CD4-positive, alpha-beta T cell treated with Interleukin-6 for 4 hours (primary cell): Measurements from ENCODE around the gene RPH3AL.
"Not testable (repeated sequence)": the region's sequence is repeated elsewhere in the genome, so short reads cannot be mapped to it uniquely, and the experiment has no call there.

ENCODE experiments used
- DNase-seq: peaks from one replicate; pipeline ENCODE4 v3.0.0-alpha.2; 2020; ENCODE audit warnings: mixed read lengths

Gene RPH3AL

DNA sequence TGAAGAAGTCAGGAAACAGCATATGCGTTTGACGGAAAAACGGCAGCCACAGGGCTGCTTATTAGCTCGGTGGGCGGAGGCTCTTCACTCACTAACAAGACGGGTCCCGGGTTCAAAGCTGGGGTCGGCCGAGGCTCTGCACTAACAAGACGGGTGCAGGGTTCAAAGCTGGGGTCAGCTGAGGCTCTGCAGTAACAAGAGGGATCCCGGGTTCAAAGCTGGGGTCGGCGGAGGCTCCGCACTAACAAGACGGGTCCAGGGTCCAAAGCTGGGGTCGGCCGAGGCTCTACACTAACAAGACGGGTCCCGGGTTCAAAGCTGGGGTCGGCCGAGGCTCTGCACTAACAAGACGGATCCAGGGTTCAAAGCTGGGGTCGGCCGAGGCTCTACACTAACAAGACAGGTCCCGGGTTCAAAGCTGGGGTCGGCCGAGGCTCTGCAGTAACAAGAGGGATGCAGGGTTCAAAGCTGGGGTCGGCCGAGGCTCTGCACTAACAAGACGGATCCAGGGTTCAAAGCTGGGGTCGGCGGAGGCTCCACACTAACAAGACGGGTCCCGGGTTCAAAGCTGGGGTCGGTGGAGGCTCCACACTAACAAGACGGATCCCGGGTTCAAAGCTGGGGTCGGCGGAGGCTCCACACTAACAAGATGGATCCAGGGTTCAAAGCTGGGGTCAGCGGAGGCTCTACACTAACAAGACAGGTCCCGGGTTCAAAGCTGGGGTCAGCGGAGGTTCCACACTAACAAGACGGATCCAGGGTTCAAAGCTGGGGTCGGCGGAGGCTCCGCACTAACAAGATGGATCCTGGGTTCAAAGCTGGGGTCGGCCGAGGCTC lies 117.4 kb downstream of the RPH3AL start:
- not testable (repeated sequence) for DNase-seq

DNA sequence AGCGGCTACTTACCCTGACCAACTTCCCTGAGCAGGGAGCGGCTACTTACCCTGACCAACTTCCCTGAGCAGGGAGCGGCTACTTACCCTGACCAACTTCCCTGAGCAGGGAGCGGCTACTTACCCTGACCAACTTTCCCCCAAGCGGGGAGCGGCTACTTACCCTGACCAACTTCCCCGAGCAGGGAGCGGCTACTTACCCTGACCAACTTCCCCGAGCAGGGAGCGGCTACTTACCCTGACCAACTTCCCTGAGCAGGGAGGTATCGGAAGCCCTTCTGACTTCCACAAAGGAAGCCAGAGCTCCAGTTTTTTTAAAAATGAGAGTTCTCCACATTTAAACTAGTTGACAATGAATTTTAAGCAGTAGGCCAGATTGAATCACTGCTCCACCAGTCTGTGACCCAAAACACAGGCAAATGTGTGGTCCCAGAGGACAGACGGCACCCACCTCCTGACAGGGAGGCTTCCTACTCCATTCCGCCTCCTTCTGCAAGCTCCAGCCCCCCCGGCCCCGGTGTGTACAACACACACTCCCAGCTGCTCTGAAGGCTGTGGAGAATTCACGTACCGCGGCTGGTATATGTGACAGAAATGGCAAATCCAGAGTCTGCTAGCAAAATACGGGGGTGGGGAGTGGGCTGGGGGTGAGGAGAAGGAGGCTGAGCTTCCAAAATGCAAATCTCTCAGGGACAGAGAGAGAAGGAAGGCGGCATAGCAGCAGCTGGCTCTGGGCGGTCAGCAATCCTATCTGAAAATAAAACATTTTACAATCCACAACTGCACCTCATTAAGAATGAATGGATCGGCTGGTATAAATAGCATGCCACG lies 118.2 kb downstream of the RPH3AL start:
- not testable (repeated sequence) for DNase-seq

DNA sequence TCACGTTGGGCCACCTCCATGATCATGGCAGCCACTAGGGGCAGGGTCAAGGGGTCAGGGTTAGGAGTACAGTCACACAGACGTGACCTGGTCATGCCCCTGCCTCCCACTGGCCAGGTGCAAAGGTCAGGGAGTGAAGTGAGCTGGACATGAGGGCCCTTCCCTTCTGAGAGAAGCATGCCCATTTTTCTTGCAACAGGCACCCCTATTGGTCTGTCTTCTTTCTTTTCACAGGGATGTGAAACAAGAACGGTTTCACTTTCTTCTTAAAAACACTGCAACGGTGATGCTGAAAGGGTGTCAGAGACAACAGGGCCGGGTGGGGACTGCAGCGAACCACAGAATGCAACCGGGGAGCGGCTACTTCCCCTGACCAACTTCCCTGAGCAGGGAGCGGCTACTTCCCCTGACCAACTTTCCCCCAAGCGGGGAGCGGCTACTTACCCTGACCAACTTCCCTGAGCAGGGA lies 119.1 kb downstream of the RPH3AL start:
- no peak for DNase-seq

DNA sequence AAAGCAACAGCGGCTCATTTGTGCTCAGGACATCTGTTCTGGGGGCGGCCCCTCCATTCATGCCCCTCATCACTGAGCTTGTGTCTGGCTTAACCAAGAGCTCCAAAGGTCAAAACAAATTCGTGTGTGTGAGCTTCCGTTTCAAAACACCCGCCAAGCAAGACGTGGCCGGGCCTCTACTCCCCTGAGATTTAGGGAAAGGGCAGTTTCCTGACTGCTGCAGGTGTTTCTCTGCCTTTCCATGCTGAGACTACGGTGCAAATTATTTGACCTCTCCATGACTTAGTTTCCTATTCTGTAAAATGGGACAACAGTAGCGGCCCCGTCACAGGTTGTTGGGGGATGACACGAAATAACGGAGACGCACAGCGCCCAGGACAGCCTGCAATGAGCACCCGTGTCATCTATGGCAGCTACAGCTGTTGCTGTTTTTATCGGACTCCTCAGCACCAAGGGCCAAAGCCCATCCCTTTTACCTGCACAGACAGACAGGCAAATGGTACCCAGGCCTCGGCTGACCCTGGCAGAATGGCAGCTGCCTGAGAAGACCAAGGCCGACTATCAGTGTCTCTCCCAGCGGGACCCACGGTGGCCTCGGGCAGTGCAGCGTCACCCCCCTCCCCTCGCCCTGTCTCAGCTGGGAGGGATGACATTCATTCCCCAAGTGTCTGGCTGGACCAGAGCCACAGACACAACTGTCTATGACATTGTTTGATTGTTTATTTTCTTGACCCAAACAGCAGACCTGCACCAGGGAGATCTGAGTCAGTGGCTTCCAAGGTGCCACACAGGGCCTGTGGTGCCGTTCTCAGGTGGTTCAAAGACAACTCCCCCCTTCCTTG lies 120.4 kb downstream of the RPH3AL start:
- DNase-seq: no peak

DNA sequence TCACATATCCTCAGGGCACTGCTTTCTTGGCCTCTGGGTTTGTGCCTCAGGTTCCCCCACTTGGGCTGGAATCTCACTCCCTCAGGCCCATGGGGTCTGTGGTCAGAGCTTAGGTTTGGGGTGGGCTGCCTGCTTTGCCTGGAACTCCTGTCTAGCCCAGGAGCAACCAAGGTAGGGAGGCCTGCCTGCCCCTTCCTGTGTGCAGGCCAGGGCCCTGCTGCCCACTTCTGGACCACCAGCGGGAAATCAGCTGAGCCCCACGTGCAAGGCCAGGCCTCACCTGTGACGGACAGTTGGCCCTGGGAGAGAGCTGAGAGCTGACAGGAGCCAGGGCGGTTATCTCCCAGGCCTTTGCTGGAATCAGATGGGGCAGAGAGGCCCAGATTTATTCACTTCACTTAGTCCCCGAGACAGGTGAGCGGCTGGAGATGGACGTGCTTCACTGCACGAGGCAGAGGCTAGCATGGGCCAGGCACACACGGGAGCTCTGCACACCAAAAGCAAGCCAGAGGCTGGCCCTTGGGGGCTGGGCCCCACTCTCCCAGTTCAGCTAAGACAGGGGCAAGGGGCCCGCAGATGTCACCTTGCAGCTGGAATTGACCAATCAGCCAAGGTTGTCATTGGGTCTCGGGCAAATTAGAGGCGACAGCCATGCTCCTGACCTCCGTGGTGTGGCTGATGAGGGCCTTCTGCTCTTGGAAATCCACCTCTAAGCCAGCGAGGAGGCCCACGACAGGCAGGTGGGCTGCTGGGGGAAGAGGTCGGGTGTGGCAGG lies 121.2 kb downstream of the RPH3AL start:
- DNase-seq: no peak

DNA sequence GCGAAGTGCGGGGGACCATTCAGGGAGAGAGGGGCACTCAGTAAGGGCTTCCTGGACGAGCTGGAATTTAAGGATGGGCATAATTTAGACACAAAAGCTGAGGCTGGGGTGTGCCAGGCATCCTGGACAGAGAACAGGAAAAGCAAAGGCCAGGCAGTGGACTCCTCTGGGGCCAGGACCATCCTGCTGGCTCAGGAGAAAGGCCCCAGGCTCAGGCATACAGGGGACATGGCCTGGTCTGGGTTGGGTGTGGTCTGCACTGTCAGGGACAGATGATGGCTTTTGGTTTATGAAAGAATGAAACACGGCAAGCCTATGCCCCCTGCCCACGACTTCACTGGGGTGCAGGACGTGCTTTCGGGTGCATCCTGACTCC lies 122.2 kb downstream of the RPH3AL start:
- DNase-seq: no peak

DNA sequence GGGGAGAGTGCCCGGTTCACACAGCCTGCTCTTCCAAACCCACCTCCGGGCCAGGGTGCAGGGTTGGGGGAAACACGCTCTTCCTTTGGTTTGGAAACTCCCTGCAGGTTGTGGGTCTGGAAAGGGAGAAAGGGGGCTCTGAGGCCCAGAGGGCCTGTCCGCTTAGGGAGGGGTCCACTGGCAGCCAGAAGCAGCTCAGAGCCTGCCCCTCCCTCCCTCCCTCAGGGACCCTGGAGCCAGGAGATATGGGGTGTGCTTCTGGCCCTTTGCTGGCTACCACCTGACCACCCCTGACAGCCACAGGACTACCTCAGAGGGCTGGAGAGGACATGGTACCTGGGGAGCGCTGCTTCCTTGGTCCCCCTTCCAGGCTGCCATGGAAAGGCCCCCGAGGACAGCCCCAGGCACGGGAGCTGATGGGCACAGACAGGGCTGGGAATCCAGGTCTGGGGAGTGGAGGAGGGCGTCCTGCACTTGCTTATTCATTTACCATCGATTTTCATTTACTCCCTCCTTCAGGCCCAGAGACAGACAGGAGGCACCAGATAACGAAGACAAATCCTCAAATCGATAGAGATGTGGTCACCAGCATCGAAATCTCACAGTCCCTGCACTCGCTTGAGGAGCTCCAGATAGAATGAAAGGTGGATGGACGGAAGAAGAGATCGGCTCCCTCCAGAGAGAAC lies 122.8 kb downstream of the RPH3AL start:
- no peak for DNase-seq

DNA sequence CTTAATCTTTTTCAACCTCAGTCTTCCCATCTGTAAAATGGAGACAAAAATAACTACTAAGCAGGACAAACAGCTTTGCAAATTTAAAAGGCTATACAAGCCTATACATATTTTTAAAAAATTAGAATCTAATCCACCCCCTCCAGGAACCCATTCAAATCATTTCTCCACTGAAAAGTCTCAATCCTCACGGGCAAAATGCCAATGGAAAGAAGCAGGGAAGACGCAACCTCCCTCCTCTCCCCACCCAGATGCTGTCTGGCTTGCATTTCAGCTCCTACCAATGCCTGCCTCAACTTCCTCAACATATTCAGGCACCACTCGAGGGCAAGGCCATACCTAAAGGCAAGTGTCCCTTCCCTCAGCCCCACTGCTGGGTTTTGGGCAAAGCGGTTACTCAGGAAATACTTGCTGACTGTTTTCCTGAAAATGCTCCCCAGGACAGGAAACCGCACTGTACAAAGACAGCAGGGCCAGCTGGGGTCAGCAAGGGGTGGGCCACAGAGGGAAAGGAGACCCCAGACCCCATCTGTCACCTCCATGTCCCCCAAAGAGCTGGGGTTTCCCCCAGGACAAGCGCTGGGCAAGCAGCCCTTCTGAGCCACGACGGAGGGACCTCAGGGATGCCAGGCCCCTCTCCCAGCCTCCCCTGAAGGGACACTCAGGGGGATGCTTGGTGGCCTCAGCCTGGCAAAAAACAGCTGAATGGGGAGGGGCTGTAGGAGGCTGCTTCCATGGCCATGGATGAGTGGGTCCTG lies 123.5 kb downstream of the RPH3AL start:
- no peak for DNase-seq

DNA sequence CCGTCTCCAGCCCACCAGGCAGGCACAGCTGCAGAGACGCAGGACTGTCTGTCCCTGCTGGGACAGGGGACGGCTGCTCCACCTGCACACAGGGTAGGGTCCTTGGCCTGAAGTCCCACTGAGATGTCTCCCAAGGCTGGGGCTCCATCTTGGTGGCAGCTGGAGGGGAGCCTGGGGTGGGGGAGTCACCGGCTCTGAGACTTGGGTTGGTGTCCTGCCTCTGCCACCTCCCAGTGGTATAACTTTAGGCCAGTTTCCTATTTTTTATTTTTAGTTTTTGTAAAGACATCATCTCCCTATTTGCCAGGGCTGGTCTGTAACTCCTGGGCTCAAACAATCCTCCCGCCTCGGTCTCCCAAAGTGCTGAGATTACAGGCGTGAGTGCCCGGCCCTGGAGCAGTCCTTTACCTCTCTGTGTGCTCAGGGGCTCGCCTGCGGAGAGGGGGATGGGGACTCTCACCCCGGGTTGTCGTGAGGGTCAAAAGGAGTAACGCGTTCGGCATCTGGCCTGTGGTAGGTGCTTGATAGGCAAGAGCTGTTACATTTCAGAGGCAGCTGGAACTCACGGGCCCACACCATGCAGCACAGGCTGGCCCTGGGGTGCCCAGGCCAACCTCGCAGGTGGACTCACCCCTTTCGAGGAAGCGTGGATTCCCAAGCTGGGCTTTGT lies 124.5 kb downstream of the RPH3AL start:
- DNase-seq: no peak

DNA sequence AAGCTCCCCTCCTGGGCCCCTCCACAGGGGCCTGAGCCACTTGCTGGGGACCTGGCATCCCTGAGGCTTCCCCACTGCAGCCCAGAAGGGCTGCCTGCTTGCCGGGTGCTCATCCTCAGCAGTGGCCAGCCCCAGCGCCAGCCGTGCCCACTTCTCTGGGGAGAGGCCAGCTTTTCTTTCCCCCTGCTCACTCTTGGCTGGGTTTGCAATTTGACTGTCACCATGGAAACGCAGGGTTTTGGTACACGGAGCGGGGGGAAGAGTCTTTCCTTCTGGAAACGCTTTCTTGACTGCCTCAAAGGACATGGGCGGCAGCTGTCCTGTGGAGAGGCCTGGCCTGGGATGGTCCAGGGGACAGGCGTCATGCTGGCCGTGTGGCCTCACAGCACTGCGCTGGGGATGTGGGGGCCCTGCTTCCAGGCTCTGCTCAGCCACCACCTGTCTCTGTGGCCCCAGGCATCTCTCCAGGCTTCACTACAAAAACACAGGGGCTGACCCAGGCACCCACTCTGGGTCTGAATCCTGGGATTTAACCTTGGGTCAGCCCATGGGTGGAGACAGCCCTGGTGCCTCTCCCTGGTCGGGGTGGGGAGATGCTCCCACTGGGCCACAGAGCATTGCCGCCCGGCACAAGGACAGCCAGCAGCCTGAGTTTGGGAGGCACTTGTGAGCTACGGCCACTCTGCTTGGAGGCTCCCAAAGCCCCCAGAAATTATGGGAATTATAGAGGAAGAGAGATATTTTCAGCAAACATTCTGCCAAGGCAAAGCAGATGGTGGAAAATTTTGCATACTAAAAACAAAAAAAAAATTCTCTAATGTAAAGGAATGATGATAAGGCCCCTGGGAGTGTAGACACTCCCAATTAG lies 125.3 kb downstream of the RPH3AL start:
- no peak for DNase-seq

DNA sequence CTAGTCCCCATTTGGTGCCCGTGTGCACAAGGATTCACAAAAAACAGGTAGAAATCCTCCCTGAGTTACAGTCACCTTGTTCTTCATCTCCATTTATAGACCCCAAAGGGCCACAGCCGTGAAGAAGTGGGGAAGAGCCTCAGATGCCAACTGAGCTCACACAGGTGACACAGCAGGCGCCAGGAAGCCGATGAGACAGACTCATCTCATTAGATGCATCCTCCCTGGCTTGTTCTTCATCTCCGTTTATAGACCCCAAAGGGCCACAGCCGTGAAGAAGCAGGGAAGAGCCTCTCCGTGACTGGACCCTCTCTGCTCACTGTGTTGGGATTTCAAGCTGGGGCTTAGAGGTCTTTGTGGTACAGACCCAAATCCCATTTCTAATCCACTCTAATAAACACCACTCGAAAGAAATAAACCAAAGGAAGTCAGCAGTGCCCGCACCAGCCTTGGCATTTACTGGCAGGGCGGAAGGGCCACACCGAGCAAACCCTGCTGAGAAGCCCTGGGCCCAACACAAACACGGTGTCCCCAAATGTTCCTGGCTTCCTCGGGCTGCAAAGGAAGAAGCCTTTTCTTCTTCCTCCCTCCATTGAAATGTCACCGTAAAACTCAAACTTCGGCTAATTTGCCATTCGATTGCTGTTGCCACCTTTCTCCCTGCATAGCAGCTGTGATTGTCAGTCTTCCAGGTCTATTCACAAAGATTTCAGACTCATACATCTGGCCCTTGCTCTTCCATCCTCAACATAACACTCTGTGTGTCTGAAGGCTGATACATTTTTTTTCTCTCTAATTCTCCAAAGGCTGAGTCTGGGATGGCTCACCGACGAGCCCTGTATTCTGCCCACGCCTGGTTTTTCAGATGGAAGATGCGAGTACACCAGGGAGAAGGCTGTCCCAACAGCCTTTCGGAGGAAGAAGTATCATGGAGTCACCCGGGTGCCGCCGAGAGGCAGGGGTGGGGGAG lies 126.2 kb downstream of the RPH3AL start:
- no peak for DNase-seq

DNA sequence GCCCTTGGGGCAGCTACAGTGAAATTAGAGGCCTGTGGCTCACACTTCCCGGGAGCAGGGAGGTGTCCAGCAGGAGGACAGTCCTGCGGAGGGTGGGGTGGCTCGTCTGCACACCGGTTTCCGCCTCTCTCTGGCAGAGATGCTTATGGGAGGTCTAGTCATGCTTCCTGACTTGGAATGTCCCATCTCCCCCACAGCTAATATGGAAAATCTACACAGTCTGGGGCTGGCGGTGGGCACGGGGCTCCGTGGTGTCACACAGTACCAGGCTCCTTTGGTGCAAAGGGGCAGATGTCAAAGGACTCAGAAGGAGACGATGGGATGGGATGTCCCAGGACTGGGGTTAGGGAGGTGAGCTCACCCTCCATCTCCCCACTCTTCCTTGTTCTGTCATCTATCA lies 127.1 kb downstream of the RPH3AL start:
- no peak for DNase-seq

DNA sequence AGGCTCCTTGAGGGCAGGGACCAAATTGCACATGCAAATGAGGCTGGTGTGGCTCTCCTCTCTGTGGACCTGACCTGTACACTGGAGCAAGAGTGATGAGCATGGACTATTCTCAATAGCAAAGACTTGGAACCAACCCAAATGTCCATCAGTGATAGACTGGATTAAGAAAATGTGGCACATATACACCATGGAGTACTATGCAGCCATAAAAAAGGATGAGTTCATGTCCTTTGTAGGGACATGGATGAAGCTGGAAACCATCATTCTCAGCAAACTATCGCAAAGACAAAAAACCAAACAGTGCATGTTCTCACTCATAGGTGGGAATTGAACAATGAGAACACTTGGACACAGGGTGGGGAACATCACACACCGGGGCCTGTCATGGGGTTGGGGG lies 128.0 kb downstream of the RPH3AL start:
- not testable (repeated sequence) for DNase-seq

DNA sequence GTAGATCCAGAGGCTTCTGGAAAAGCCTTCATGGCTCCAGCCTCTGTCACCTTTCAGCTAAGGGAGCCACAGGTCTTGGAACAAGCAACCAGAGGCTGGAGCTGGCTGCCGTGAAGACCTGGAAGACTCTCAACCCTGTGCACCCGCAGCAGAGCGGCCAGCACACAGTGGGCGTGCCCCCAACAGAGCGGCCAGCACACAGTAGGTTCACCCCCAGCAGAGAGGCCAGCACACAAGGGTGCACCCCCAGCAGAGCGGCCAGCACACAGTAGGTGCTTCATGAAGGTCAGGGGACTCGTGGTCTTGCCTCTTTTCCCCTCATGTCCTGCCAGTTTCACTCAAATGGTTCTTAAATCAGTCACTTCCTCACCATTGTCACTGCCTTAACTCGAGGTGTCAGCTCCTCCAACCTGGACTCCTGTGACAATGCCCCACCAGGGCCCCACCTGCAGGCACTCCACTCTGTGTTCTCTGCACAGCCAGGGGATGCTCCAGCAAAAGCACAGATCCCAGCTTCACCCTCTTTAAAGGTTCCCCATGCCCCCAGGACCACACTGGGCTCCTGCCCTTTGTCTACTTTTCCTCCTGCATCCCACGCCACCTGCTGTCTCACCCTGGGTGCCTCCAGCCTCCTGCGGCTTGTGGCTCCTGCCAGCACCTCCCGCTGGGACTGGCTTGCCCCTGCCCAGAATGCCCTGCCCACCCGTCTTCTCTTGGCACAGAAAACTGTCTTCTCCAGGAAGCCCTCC lies 128.7 kb downstream of the RPH3AL start:
- no peak for DNase-seq

DNA sequence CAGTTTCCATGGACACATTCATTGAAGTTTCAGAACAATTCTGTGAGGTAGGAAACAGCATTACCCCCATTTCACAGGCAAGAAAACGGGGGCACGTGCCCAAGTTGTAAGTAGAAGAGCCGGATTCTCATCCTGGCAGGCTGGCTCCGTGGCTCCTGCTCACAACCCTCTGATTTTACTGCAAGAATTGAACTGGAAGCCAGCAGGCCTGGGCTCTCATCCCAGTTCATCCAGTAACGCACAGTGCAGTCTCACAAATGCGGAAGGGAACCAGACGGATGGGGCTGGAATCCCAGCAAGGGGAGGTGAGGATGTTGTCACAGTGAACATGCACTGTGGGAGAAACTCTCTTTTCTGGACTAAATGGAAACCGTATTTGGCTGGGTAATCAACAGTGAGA lies 130.4 kb downstream of the RPH3AL start:
- no peak for DNase-seq

DNA sequence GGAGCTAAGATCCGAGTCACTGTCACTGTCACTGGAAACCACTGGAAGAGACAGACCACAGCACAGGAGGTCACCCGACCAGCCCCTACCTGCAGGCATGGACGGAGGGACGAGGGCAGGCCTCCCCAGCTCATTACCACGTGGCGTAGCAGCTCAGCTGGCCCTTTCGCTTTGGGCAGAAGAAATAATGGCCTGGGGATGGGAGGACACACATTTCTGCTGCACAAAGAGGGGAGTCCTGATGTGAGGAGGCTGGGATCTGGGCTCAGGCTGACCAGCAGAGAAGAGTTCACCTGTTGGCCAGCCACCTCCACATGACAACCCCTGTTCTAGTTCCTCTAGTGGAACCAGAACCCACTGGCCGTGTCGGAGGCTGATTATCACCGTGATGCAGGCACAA lies 132.9 kb downstream of the RPH3AL start:
- no peak for DNase-seq

DNA sequence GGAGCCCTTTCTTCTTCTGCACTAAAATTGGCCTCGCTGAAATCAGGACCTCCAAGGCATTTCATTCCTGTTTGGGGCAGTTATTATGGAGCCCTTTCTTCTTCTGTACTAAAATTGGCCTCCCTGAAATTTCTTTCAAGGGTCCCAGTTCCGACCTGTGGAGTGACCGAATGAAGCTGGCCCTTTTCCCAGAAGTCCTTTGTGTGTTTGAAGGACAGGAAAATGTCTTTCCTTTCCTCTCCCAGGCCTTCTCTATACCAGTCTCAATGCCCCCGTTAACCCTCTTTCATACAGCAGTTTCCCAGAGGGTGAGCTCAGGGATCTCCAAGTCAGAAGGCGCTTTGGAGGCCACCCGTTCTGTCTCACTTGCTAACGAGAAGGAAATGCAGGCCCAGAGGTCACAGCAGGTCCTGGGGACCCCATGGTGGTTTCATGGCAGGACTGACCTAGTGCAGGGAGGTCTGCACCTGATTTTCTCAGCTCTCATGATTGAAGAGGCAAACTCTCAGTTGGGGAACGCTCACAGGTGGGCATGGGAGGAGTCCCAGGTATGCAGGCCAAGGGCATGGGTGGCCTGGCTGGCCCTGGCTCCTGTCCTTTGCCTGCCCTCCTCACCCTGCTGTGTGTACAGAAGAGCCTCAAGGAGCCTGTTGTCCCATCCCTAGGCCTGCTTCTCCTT lies 134.0 kb downstream of the RPH3AL start:
- no peak for DNase-seq
